Mesenteric fat pad (tissue), 1 donor: ENCODE measurements around the gene TNC. TPM values are rescaled to one million over a fixed set of nuclear protein-coding genes. Genes with fewer than 3 reads are reported as not detected.
"Not testable (repeated sequence)": the region's sequence is repeated elsewhere in the genome, so short reads cannot be mapped to it uniquely, and the experiment has no call there.

ENCODE experiments used
- DNase-seq: peaks from one replicate; pipeline ENCODE4 v3.0.0-alpha.2; 2020; ENCODE audit warnings: low spot score
- total RNA-seq: library from RNA; stranded (reverse); fragmentation: NEBNext Ultra II Directional; extraction: Animal tissue kit (Norgen Biotek cat#: 25700); gene quantifications from one replicate; pipeline ENCODE4 v1.2.1, GENCODE V29; 2021
- donor health status: DM: yes; HTN: yes; CAD: no.

Gene TNC
- total RNA-seq, 1 donor from 2014 or later = 32.6 TPM

GRCh38 chr9:115135821-115136778 lies 18.1 kb upstream of the TNC start:
- DNase-seq = no peak

GRCh38 chr9:115134941-115135340 lies 17.0 kb upstream of the TNC start:
- no peak for DNase-seq

GRCh38 chr9:115133649-115134048 lies 15.7 kb upstream of the TNC start:
- DNase-seq = no peak

- DNase-seq = no peak
Observed at GRCh38 chr9:115132648-115133047, 14.7 kb upstream of the TNC start.

GRCh38 chr9:115130176-115130575 lies 12.2 kb upstream of the TNC start:
- no peak for DNase-seq

GRCh38 chr9:115128726-115129125 lies 10.8 kb upstream of the TNC start:
- DNase-seq = not testable (repeated sequence)

- DNase-seq = no peak
Observed at GRCh38 chr9:115127191-115127817, 9.3 kb upstream of the TNC start.

GRCh38 chr9:115126404-115126803 lies 8.4 kb upstream of the TNC start:
- no peak for DNase-seq

- no peak for DNase-seq
Observed at GRCh38 chr9:115122937-115123336, 5.0 kb upstream of the TNC start.

GRCh38 chr9:115121181-115121580 lies 3.2 kb upstream of the TNC start:
- no peak for DNase-seq

- DNase-seq = no peak
Observed at GRCh38 chr9:115118879-115119218, 892 bp upstream of the TNC start.

- DNase-seq = no peak
Observed at GRCh38 chr9:115116421-115117284, 1.3 kb downstream of the TNC start.

GRCh38 chr9:115115924-115116323 lies 2.0 kb downstream of the TNC start:
- DNase-seq = no peak

- DNase-seq = no peak
Observed at GRCh38 chr9:115115117-115115880, 2.7 kb downstream of the TNC start.

- no peak for DNase-seq
Observed at GRCh38 chr9:115114546-115114945, 3.4 kb downstream of the TNC start.

GRCh38 chr9:115114084-115114483 lies 3.9 kb downstream of the TNC start:
- no peak for DNase-seq

- DNase-seq = no peak
Observed at GRCh38 chr9:115111874-115112273, 6.1 kb downstream of the TNC start.

GRCh38 chr9:115109486-115109885 lies 8.5 kb downstream of the TNC start:
- DNase-seq = no peak

- DNase-seq = no peak
Observed at GRCh38 chr9:115107701-115108100, 10.3 kb downstream of the TNC start.

GRCh38 chr9:115106642-115107041 lies 11.3 kb downstream of the TNC start:
- no peak for DNase-seq

- no peak for DNase-seq
Observed at GRCh38 chr9:115106001-115106400, 12.0 kb downstream of the TNC start.
